GM12878 (cell line): ENCODE data around the gene RALGAPA2. TPM values are rescaled to one million over a fixed set of nuclear protein-coding genes. Genes with fewer than 3 reads are reported as not detected.

ENCODE experiments used
- ATAC-seq: fragments of 200-7000 bp; cut with Tn5 transposase; 3 replicates; pipeline ENCODE4 v1.9.1; 2020; ENCODE audit warnings: mild to moderate bottlenecking, moderate library complexity
- BruUV-seq: library from RNA; stranded (reverse); fragments of 400-500 nt; replicated peaks from 2 replicates; lab custom pipeline; 2021; lab: Mats Ljungman, UMichigan
- CTCF ChIA-PET: fragments of 300-600 bp; sonication (Branson Sonifier 250); formaldehyde crosslinking; extraction: SDS; loops from one replicate; lab custom pipeline; 2021; ENCODE audit warnings: inconsistent platforms; lab: Yijun Ruan, JAX
- POLR2A ChIA-PET: fragments of 350-600 bp; formaldehyde crosslinking; extraction: SDS; loops from one replicate; lab custom pipeline; 2021; ENCODE audit warnings: inconsistent platforms; lab: Charles Lee
- RAD21 ChIA-PET: fragments of 300-600 bp; sonication (Branson Sonifier 250); formaldehyde crosslinking; loops from one replicate; lab custom pipeline; 2023; ENCODE audit warnings: antibody characterized with exemption; ENCODE audit not compliant: unreplicated experiment; lab: Charles Lee
- SMC1A ChIA-PET: fragments of 300-600 bp; sonication (Branson Sonifier 250); formaldehyde crosslinking; loops from one replicate; lab custom pipeline; 2023; ENCODE audit not compliant: unreplicated experiment, uncharacterized antibody; lab: Charles Lee
- DNase-seq: peaks from one replicate; pipeline ENCODE4 v3.0.0-alpha.2; 2011; ENCODE audit warnings: low read depth, low spot score
- FAIRE-seq: peaks from 3 replicates; lab custom pipeline; 2011; peaks lifted over from hg19 to GRCh38; lab: Jason Lieb, UNC
- H2AFZ ChIP-seq: 2 replicates; pipeline ENCODE4 v1.6.0; 2011; ENCODE audit warnings: low read depth, low read length, control low read depth; ENCODE audit not compliant: control insufficient read depth
- H3K27ac ChIP-seq: 2 replicates; pipeline ENCODE4 v1.5.1; 2011; ENCODE audit warnings: control low read depth; ENCODE audit not compliant: control insufficient read depth, insufficient read depth
- H3K27me3 ChIP-seq, 2 experiments: replicated peaks in 1 of 2; 2 replicates each; pipeline versions ENCODE4 v1.6.0 to v1.6.1; 2011; ENCODE audit warnings: low read length in 1 of 2; ENCODE audit not compliant: control insufficient read depth in 2 of 2, insufficient read depth in 2 of 2
- H3K36me3 ChIP-seq, 2 experiments: 2 replicates each; pipeline ENCODE4 v1.5.1; 2011; ENCODE audit warnings: low read length in 1 of 2; ENCODE audit not compliant: control insufficient read depth in 2 of 2, insufficient read depth in 2 of 2
- H3K4me1 ChIP-seq: 2 replicates; pipeline ENCODE4 v1.6.1; 2011; ENCODE audit warnings: mild to moderate bottlenecking, low read length, moderate library complexity, mixed read lengths; ENCODE audit not compliant: control insufficient read depth, insufficient read depth
- H3K4me2 ChIP-seq: 2 replicates; pipeline ENCODE4 v1.6.0; 2011; ENCODE audit warnings: control low read depth; ENCODE audit not compliant: control insufficient read depth, insufficient read depth
- H3K4me3 ChIP-seq: fragments of 200-600 bp; sonication (generic); 2 replicates; pipeline ENCODE4 v1.5.1; 2016
- H3K79me2 ChIP-seq: 2 replicates; pipeline ENCODE4 v1.6.0; 2011; ENCODE audit warnings: low read length; ENCODE audit not compliant: control insufficient read depth, insufficient read depth
- H3K9ac ChIP-seq: 2 replicates; pipeline ENCODE4 v1.8.0; 2011; ENCODE audit warnings: low read length, control low read depth, mixed read lengths; ENCODE audit not compliant: control insufficient read depth, insufficient read depth
- H3K9me3 ChIP-seq: replicated peaks from 3 replicates; pipeline ENCODE4 v1.5.1; 2011; ENCODE audit warnings: mild to moderate bottlenecking, low read length; ENCODE audit not compliant: control insufficient read depth, insufficient read depth
- H4K20me1 ChIP-seq: 2 replicates; pipeline ENCODE4 v1.6.0; 2011; ENCODE audit not compliant: control insufficient read depth, insufficient read depth
- BRCA1 ChIP-seq: IDR thresholded peaks from 2 replicates; pipeline ENCODE4 v1.6.1; 2011; ENCODE audit warnings: low read depth, low read length, improper control_type of control experiment
- E2F8 ChIP-seq: fragments of 450-650 bp; IDR thresholded peaks from 2 replicates; pipeline ENCODE4 v1.6.1; 2018; ENCODE audit warnings: mild to moderate bottlenecking, low read depth, moderate library complexity; ENCODE audit not compliant: partially characterized antibody
- HDAC2 ChIP-seq: fragments of 200-600 bp; sonication (generic); IDR thresholded peaks from 2 replicates; pipeline ENCODE4 v1.6.1; 2017
- IKZF2 ChIP-seq, 2 experiments: fragments of 450-650 bp; IDR thresholded peaks; 2 replicates each; pipeline ENCODE4 v1.6.1; 2017; ENCODE audit warnings: mild to moderate bottlenecking in 2 of 2, moderate library complexity in 2 of 2
- LARP7 ChIP-seq: fragments of 450-650 bp; IDR thresholded peaks from 2 replicates; pipeline ENCODE4 v1.6.1; 2017; ENCODE audit warnings: mild to moderate bottlenecking
- NBN ChIP-seq: fragments of 450-650 bp; IDR thresholded peaks from 2 replicates; pipeline ENCODE4 v1.6.1; 2016
- RBBP5 ChIP-seq: fragments of 200-600 bp; sonication (generic); conservative IDR thresholded peaks from 2 replicates; pipeline ENCODE4 v1.6.1; 2016
- RELB ChIP-seq: fragments of 450-650 bp; IDR thresholded peaks from 2 replicates; pipeline ENCODE4 v1.6.1; 2017; ENCODE audit warnings: low read depth, mild to moderate bottlenecking, moderate library complexity
- SUZ12 ChIP-seq: fragments of 200-600 bp; sonication (generic); IDR thresholded peaks from one replicate; pipeline ENCODE4 v1.6.1; 2018; ENCODE audit warnings: antibody characterized with exemption, mild to moderate bottlenecking; ENCODE audit not compliant: unreplicated experiment
- USF1 ChIP-seq: IDR thresholded peaks from 2 replicates; pipeline ENCODE4 v1.6.1; 2011; ENCODE audit warnings: borderline replicate concordance, low read depth, mild to moderate bottlenecking, moderate library complexity, mixed read lengths, low read length; ENCODE audit not compliant: insufficient read depth; ENCODE audit errors: extremely low read length
- WGBS: methylation state at CpG from one replicate; pipeline ENCODE4 v1.1.6; 2016; ENCODE audit warnings: low lambda C conversion rate; ENCODE audit not compliant: insufficient replicate concordance, insufficient coverage; ENCODE audit errors: missing lambda C conversion rate; 5-methylcytosine and 5-hydroxymethylcytosine counted together
- in situ Hi-C: fragments of 300-500 bp; cut with MboI; formaldehyde crosslinking; loops from 9 replicates; pipeline ENCODE4 v1.14.3; 2018; ENCODE audit warnings: mixed read lengths
- intact Hi-C: fragments of 100-400 bp; cut with micrococcal nuclease; formaldehyde crosslinking; loops from one replicate; pipeline ENCODE4 v1.14.2; 2022; ENCODE audit not compliant: unreplicated experiment
- polyA plus RNA-seq, 11 experiments: library from polyadenylated mRNA; depleted of rRNA in 4 of 11; unstranded in 6 of 11; stranded (reverse) in 5 of 11; fragments of >200 nt; fragmentation: Nextera tagmentation in 4 of 11; fragmentation: Illumina TruSeq in 1 of 11; extraction: Ambion mirVana in 4 of 11; extraction: Trizol in 1 of 11; gene quantifications; 1 replicate in 1 of 11; 2 replicates in 10 of 11; pipeline versions ENCODE4 v1.2.1 to v1.2.3, GENCODE V29; 2011 to 2016; ENCODE audit warnings: inconsistent platforms in 2 of 11, missing spikeins in 2 of 11, low read depth in 1 of 11
- total RNA-seq, 4 experiments: library from RNA; depleted of rRNA in 3 of 4; stranded (reverse); fragments of >200 nt in 3 of 4; fragmentation: Illumina TruSeq in 1 of 4; extraction: Trizol in 1 of 4; gene quantifications; 2 replicates each; pipeline versions ENCODE4 v1.2.1 to v1.2.3, GENCODE V29; 2013 to 2021

Gene RALGAPA2
- total and polyA plus RNA-seq, 10 of the 15 experiments (the other 5 are each of a cell fraction or from before 2014, with no cell fraction given) = 2.9 to 29.4 (median 19.6) TPM

- no peak for FAIRE-seq
- CTCF ChIA-PET = no interaction called here
- SMC1A ChIA-PET = no interaction called here
- POLR2A ChIA-PET = no interaction called here
- Histone ChIP-seq H2AFZ (no peak overlapping the region), H3K9me3 (no peaks in the 10 kb centered on the region), H3K9ac (no peak overlapping the region), H3K79me2 (no peaks in the 10 kb centered on the region), H3K4me1 (no peaks in the 10 kb centered on the region), H3K4me2 (no peak overlapping the region), H3K4me3 (no peak overlapping the region), H3K27ac (no peak overlapping the region), H3K36me3 (peaks cover 0 to 12% of the 10 kb centered on the region in 2 experiments; a peak in 3 of 4 replicates), H4K20me1 (no peaks in the 10 kb centered on the region), H3K27me3 (no peaks in the 10 kb centered on the region)
- WGBS = 77% methylated on average over 2 of the region's 2 CpGs
- TF ChIP-seq SUZ12 = no peak
- TF ChIP-seq NBN = no peak
- no peak for TF ChIP-seq LARP7
- no peak for TF ChIP-seq RBBP5
- TF ChIP-seq E2F8 = no peak
- TF ChIP-seq BRCA1 = no peak
- no peak for TF ChIP-seq HDAC2
- TF ChIP-seq RELB = no peak
- no peak for TF ChIP-seq IKZF2 (IDR thresholded peaks at IDR 0.05)
- no peak for TF ChIP-seq USF1
- RAD21 ChIA-PET = no interaction called here
- BruUV-seq = no TSS peak
- in situ Hi-C loops = no loop called here
- no peak for ATAC-seq
- DNase-seq = no peak
- intact Hi-C loops = no loop called here
Measured at GRCh38 chr20:20624914-20625313, 87.5 kb downstream of the RALGAPA2 start.
